GM21825 (cell line): Measurements from ENCODE around the gene ASTL.

ENCODE experiments used
- ATAC-seq: cut with Tn5 transposase; IDR thresholded peaks from one replicate; pipeline ENCODE4 v1.9.1; 2021; ENCODE audit warnings: mild to moderate bottlenecking, moderate library complexity; ENCODE audit not compliant: unreplicated experiment

ASTL gene

DNA sequence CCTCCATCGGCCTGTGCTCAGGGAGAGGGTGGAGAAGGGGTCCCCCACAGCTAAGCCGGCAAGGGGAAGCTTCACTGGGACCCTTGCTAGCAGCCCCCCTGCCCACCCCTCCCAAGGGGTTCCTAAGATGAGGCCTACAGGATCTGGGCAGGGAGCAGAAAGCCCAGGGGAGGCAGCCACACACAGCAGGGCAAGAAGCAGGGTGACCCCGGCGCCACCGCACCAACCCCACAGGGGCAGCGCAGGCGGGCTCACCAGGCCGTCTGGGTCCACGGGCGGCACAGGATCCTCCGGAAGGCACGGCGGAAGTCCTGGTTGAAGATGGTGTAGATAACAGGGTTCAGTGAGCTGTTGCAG, 23.8 kb downstream of the ASTL start:
- ATAC-seq: no peak

- ATAC-seq: no peak
Observed at GRCh38 chr2:96113951-96114350, 24.4 kb downstream of the ASTL start.

DNA sequence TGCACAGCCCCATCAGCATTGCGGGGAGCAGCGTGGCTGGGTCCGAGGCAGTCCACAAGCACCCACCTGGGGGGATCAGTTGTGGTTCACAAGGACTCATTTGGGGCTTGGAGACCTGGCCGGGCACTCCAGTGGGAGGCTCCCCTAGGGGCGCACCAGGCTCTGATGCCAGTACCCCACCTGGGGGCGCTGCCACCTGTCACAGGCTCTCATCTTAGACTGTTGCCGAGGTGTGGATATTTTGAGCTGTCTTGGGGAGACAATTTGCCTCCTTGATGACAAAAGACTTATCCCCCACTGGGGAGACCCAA, 25.0 kb downstream of the ASTL start:
- ATAC-seq: no peak

- ATAC-seq: no peak
Observed at GRCh38 chr2:96112501-96113366, 25.6 kb downstream of the ASTL start.

GRCh38 chr2:96111823-96112500, 26.3 kb downstream of the ASTL start:
- no peak for ATAC-seq

DNA sequence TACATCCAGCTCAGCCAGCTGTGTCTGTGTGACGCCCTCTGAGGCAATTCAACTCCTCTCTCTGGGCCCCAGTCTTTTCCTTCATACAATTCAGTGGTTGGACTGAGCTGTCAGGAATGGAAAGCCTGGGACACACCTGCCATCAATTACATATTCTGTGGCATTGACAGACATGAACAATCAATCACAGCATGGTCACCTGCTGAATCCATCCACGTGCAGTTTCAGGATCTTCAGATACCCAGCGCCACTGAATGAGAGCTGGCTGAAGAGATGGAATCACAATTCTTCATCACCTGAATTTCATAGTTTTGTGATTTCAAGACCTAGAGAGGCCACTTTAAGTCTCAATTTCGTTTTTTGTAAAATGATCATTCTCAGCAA, 27.1 kb downstream of the ASTL start:
- ATAC-seq: no peak

DNA sequence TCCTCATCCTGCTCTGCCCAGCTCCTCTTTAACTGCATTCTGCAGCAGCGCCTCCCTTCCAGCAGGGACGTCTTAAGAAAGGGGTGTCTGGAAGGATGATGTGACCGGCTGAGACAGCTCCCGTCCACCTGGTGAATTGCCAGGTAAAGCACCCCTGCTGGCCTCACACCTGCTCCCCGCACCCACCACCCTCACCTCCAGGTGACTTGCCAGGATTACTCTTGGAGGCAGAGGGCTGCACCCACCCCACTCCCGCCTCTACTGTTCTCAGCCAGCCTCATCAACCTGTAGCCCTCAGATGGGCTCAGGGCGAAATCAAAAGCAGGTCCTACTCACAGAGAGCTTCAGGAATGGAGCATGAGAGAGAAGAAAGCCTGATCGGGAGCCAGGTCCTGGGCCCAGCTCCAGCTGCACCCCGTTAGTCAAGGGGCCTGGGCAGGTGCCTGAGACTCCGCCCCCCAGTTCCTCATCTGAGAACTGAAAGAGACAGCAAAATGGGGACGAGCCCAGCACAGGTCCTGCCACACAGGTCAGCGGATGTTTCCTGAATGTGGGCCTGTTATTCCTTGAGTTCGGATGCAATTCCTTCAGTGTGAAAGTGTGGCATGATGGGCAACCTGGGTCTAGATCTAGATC, 27.6 kb downstream of the ASTL start:
- no peak for ATAC-seq

- no peak for ATAC-seq
Observed at GRCh38 chr2:96109931-96110511, 28.3 kb downstream of the ASTL start.

DNA sequence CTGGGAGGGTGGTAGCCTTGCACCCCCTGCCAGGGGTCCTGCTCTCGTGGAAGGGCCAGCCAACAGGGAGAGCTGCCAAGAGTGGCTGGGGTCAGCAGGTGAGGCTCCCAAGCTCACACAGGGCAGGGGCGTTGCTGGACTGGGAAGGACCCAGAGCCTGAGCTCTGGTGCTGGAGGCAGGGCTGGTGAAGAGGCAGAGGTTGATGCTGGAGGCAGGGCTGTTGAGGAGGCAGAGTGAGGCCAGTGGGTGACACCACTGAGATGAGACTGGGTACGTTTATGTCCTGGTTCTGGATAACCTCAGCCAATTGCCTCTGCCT, 29.0 kb downstream of the ASTL start:
- no peak for ATAC-seq

GRCh38 chr2:96108541-96109360, 29.6 kb downstream of the ASTL start:
- ATAC-seq: no peak

GRCh38 chr2:96108151-96108540, 30.2 kb downstream of the ASTL start:
- ATAC-seq: no peak

DNA sequence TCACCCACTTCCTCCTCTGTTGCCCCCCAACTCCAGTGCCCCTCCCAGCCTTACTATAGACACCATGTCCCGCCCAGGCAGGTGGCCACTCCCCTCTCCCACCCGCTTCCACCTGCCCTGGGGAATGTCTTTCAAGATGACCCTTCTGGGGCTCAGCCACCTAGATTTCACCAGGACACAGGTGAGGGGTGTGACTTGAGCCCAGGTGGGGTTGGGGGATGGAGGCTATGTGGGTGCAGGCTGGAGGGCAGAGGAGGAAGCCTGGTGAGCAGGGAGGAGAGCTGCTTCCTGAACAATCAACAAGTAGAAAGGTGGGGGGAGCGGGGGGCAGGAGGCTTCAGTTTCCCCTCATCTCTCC, 30.6 kb downstream of the ASTL start:
- ATAC-seq: no peak

DNA sequence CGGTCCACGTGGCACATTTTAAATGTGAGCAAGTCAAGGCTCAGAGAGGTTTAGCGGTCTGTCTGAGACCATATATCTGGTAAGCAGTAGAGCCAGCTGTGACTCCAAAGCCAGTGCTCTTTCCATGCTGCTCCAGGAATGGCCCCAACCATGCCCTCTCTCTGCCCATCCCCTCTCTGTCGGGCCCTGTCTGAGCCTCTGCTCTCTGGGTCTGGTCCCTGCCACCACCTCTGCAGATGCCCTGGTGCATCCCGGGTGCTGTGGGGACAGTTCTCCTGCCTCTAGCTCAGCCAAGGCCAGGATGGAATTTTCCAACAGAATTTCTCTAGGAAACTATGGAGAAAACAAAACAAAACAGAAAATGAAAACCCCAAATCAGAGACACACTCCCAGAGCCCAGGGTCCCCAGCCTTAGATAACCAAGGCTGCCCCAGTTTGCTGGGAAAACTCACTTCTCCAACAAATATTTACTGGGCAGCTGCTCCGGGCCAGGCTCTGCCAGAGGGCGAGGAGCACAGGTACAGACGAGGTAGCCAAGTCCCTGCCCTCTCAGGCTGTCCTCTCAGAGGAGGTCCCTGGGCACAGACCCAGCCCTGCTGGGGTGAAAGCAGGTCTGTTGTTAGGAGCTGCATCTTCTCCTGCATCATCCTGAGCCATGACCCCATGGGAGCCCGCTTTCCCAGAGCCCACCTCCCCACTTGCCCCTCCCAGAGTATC, 31.2 kb downstream of the ASTL start:
- no peak for ATAC-seq

- ATAC-seq: no peak
Observed at GRCh38 chr2:96105994-96106715, 32.1 kb downstream of the ASTL start.

GRCh38 chr2:96105152-96105915, 33.0 kb downstream of the ASTL start:
- no peak for ATAC-seq

- no peak for ATAC-seq
Observed at GRCh38 chr2:96104487-96104861, 33.8 kb downstream of the ASTL start.

- no peak for ATAC-seq
Observed at GRCh38 chr2:96103761-96104486, 34.4 kb downstream of the ASTL start.

DNA sequence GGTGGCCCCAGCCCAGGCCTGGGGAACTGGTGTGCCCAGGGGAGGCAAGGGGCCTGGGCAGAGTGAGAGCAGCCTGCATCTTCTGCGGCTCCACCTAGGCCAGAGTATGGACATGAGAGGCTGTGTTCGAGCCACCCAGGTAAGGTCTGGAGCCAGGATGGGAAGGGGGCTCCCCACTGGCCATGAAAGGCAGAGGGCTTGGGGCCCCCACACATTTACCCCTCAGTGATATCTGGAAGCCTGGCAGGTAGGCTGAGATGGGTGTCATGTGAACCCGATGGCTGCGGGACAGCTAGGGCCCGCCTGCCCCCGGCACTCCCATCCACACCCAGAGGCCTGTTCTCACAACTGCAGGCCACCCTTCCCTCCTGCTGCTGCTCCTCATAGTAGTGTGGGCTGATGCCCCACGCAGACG, 35.1 kb downstream of the ASTL start:
- no peak for ATAC-seq
